Measurements from ENCODE around the gene VPS13D. TPM values are rescaled to one million over a fixed set of nuclear protein-coding genes. Genes with fewer than 3 reads are reported as not detected.

VPS13D gene
- total and polyA plus RNA-seq, 2 experiments from 2014 or later: 10.7 to 34.9 TPM

GRCh38 chr1:12296016-12296415, 66.2 kb downstream of the VPS13D start (continued):
- TF ChIP-seq REST (IDR thresholded peaks at IDR 0.05; ENCODE audit: unreplicated experiment) (no peak), STAT1 (IDR thresholded peaks at IDR 0.05; ENCODE audit: unreplicated experiment) (no peak), CTCF (conservative IDR thresholded peaks at IDR 0.05; ENCODE audit: low read depth in 2 of 2) (no peak), NANOG (IDR thresholded peaks at IDR 0.05; ENCODE audit: borderline replicate concordance) (no peak), CREB1 (CRISPR knock-in tag; IDR thresholded peaks at IDR 0.05; ENCODE audit: low read depth) (no peak), ZNF331 (CRISPR knock-in tag; IDR thresholded peaks at IDR 0.05; ENCODE audit: low read depth) (no peak), ETS1 (IDR thresholded peaks at IDR 0.05) (no peak)

- no peak overlapping the region for H3K27ac ChIP-seq (ENCODE audit: low read depth)
- no peaks in the 10 kb centered on the region for H3K9me2 ChIP-seq (ENCODE audit: insufficient read depth)
- H4K20me1 ChIP-seq (replicated peaks; ENCODE audit: insufficient read depth): peaks cover 5% of the 10 kb centered on the region; the same call in 1 of the 2 replicates
- no peaks in the 10 kb centered on the region for H3K4me1 ChIP-seq (ENCODE audit: insufficient read depth)
- no peak overlapping the region for H2AFZ ChIP-seq
- H3K4me2 ChIP-seq: no peak overlapping the region
- DNase-seq (ENCODE audit: low spot score) (no peak), ATAC-seq (no peak)
- H3K79me2 ChIP-seq (replicated peaks; ENCODE audit: insufficient read depth): no peaks in the 10 kb centered on the region
- no peaks in the 10 kb centered on the region for H3K9me3 Mint-ChIP-seq
- H3K4me3 ChIP-seq: no peak overlapping the region
- peaks cover 15% of the 10 kb centered on the region; the same call in 1 of the 2 replicates for H3K36me3 ChIP-seq (ENCODE audit: insufficient read depth)
- peaks cover 8% of the 10 kb centered on the region for H3K36me3 Mint-ChIP-seq (ENCODE audit: low read depth)
- no peaks in the 10 kb centered on the region for H3K4me1 Mint-ChIP-seq
- no peaks in the 10 kb centered on the region for H3K27me3 Mint-ChIP-seq (ENCODE audit: insufficient read depth, low read depth, poor library complexity)
- H3K27me3 ChIP-seq (ENCODE audit: insufficient read depth): no peaks in the 10 kb centered on the region
- H3K4me3 Mint-ChIP-seq: no peak overlapping the region
- no peaks in the 10 kb centered on the region for H3F3A ChIP-seq (replicated peaks; ENCODE audit: low read depth)
- H3K27ac Mint-ChIP-seq: no peak overlapping the region
- TF ChIP-seq REST (IDR thresholded peaks at IDR 0.05; ENCODE audit: unreplicated experiment) (no peak), EZH2phosphoT487 (IDR thresholded peaks at IDR 0.05; ENCODE audit: unreplicated experiment) (no peak), ZNF114 (CRISPR knock-in tag; IDR thresholded peaks at IDR 0.05) (no peak), STAT1 (IDR thresholded peaks at IDR 0.05; ENCODE audit: unreplicated experiment) (no peak)
Measured at GRCh38 chr1:12296623-12297022, 66.8 kb downstream of the VPS13D start.

Measured in GM23338 (cell line).